Thymus (tissue), 14 donors: ENCODE results near the gene TPRX2. TPM values are rescaled to one million over a fixed set of nuclear protein-coding genes. Genes with fewer than 3 reads are reported as not detected.
"Not testable (repeated sequence)": the region's sequence is repeated elsewhere in the genome, so short reads cannot be mapped to it uniquely, and the experiment has no call there.

Experiments
- DNase-seq, 9 donors: peaks; one replicate each; pipeline ENCODE4 v3.0.0-alpha.2; 2013; ENCODE audit warnings: low spot score in 9 of 9, low read depth in 6 of 9, missing footprints in 1 of 9
- H3K27ac ChIP-seq, 2 donors: one replicate each; pipeline ENCODE4 v1.5.1; 2013; ENCODE audit warnings: control low read depth in 1 of 2, low read depth in 1 of 2, low read length in 1 of 2, mild to moderate bottlenecking in 1 of 2, moderate library complexity in 1 of 2
- H3K27me3 ChIP-seq, 2 donors: one replicate each; pipeline ENCODE4 v1.5.1; 2013; ENCODE audit warnings: low read length in 1 of 2; ENCODE audit not compliant: control insufficient read depth in 2 of 2, insufficient read depth in 1 of 2
- H3K36me3 ChIP-seq, 2 donors: one replicate each; pipeline ENCODE4 v1.5.1; 2013; ENCODE audit warnings: low read length in 1 of 2, mild to moderate bottlenecking in 1 of 2, moderate library complexity in 1 of 2; ENCODE audit not compliant: control insufficient read depth in 2 of 2, insufficient read depth in 2 of 2
- H3K4me1 ChIP-seq, 2 donors: one replicate each; pipeline ENCODE4 v1.5.1; 2013; ENCODE audit warnings: low read length in 2 of 2; ENCODE audit not compliant: control insufficient read depth in 2 of 2, insufficient read depth in 2 of 2
- H3K4me3 ChIP-seq, 2 donors: one replicate each; pipeline ENCODE4 v1.5.1; 2013; ENCODE audit warnings: low read length in 2 of 2, control low read depth in 1 of 2, mild to moderate bottlenecking in 1 of 2
- H3K9me3 ChIP-seq, 2 donors: one replicate each; pipeline ENCODE4 v1.5.1; 2013; ENCODE audit warnings: low read length in 1 of 2, mild to moderate bottlenecking in 1 of 2; ENCODE audit not compliant: control insufficient read depth in 2 of 2, insufficient read depth in 1 of 2
- WGBS: extraction: QIAGEN DNeasy Blood & Tissue Kit; methylation state at CpG from one replicate; pipeline ENCODE4 v1.1.7; 2013; 5-methylcytosine and 5-hydroxymethylcytosine counted together
- long read RNA-seq, 10 donors: transcript quantifications; one replicate each; lab custom pipeline, GENCODE V29; 2026
- polyA plus RNA-seq: library from polyadenylated mRNA; stranded (reverse); fragments of 200-250 nt; gene quantifications from one replicate; pipeline ENCODE4 v1.2.3, GENCODE V29; 2013
- total RNA-seq: library from RNA; stranded (reverse); fragments of 120-200 nt; gene quantifications from one replicate; pipeline ENCODE4 v1.2.4, GENCODE V29; 2013
- donor health status: healthy.

Gene TPRX2
- total RNA-seq (not detected), polyA plus RNA-seq (not detected)
- long read RNA-seq, donor 1, result 0 reads
- long read RNA-seq, donor 2, result 0 reads
- long read RNA-seq, donor 3, result 0 reads
- long read RNA-seq, donor 4, result 0 reads
- long read RNA-seq, donor 5, result 0 reads
- long read RNA-seq, donor 6, result 0 reads
- long read RNA-seq, donor 7, result 0 reads
- long read RNA-seq, donor 8, result 0 reads
- long read RNA-seq, donor 9, result 0 reads
- long read RNA-seq, donor 10, result 0 reads

GRCh38 chr19:47858646-47859285 lies at the start of gene TPRX2:
TSS of gene TPRX2 (plus strand) at chr19:47859235. CDS start at chr19:47859247, 12 bp downstream.
- not testable (repeated sequence) for H3K4me3 ChIP-seq, H3K9me3 ChIP-seq, H3K36me3 ChIP-seq, DNase-seq, H3K27ac ChIP-seq, H3K4me1 ChIP-seq
- WGBS, result 84% methylated on average over 9 of the region's 9 CpGs
- H3K27me3 ChIP-seq, result peaks cover 0 to 12% of the 10 kb centered on the region in 2 donors

- Histone ChIP-seq H3K27me3 (peaks cover 0 to 2% of the 10 kb centered on the region in 2 donors), H3K9me3 (no peaks in the 10 kb centered on the region), H3K4me3 (no peak overlapping the region), H3K4me1 (no peaks in the 10 kb centered on the region), H3K36me3 (no peaks in the 10 kb centered on the region), H3K27ac (no peak overlapping the region)
- DNase-seq, result peak in 8 of 9 donors; percentile 21 to 65 (median 42)
- WGBS, result 40% methylated on average over 17 of the region's 17 CpGs
These were observed 45.6 kb upstream of the TPRX2 start for GRCh38 chr19:47813304-47813994.

- Histone ChIP-seq H3K27ac (no peak overlapping the region), H3K4me1 (no peaks in the 10 kb centered on the region), H3K27me3 (peaks cover 0 to 2% of the 10 kb centered on the region in 2 donors), H3K4me3 (no peak overlapping the region), H3K36me3 (no peaks in the 10 kb centered on the region), H3K9me3 (no peaks in the 10 kb centered on the region)
- DNase-seq, result no peak
- WGBS, result 65% methylated on average over 7 of the region's 7 CpGs
These were observed 45.1 kb upstream of the TPRX2 start for GRCh38 chr19:47813995-47814328.

- WGBS, result 96% methylated on average over 8 of the region's 8 CpGs
- H3K27me3 ChIP-seq, result peaks cover 0 to 24% of the 10 kb centered on the region in 2 donors
- not testable (repeated sequence) for DNase-seq
These were observed 42.8 kb upstream of the TPRX2 start for GRCh38 chr19:47816270-47816669.

GRCh38 chr19:47818221-47818620 lies 40.8 kb upstream of the TPRX2 start:
- not testable (repeated sequence) for H3K27ac ChIP-seq, DNase-seq, H3K4me3 ChIP-seq, H3K36me3 ChIP-seq, H3K9me3 ChIP-seq, H3K4me1 ChIP-seq
- WGBS, result 98% methylated on average over 1 of the region's 1 CpG
- peaks cover 0 to 34% of the 10 kb centered on the region in 2 donors for H3K27me3 ChIP-seq

More at GRCh38 chr19:47816270-47816669, 42.8 kb upstream of the TPRX2 start:
- not testable (repeated sequence) for H3K9me3 ChIP-seq, H3K4me1 ChIP-seq, H3K4me3 ChIP-seq, H3K27ac ChIP-seq, H3K36me3 ChIP-seq

GRCh38 chr19:47819858-47820257 lies 39.2 kb upstream of the TPRX2 start:
- Histone ChIP-seq H3K4me3 (no peak overlapping the region), H3K27ac (no peak overlapping the region), H3K36me3 (no peaks in the 10 kb centered on the region), H3K4me1 (no peaks in the 10 kb centered on the region), H3K9me3 (no peaks in the 10 kb centered on the region), H3K27me3 (peaks cover 0 to 34% of the 10 kb centered on the region in 2 donors)
- DNase-seq, result no peak
- WGBS, result 23% methylated on average over 10 of the region's 10 CpGs

- H3K9me3 ChIP-seq, result no peaks in the 10 kb centered on the region
- no peaks in the 10 kb centered on the region for H3K4me1 ChIP-seq
- 78% methylated on average over 2 of the region's 2 CpGs for WGBS
- peaks cover 0 to 34% of the 10 kb centered on the region in 2 donors for H3K27me3 ChIP-seq
- no peak overlapping the region for H3K4me3 ChIP-seq
- no peak overlapping the region for H3K27ac ChIP-seq
- no peaks in the 10 kb centered on the region for H3K36me3 ChIP-seq
- DNase-seq, result no peak
These were observed 38.6 kb upstream of the TPRX2 start for GRCh38 chr19:47820410-47820809.

- 54% methylated on average over 15 of the region's 15 CpGs for WGBS
- Histone ChIP-seq H3K4me1 (no peaks in the 10 kb centered on the region), H3K27ac (no peak within 1 kb of the TSS), H3K36me3 (no peaks in the 10 kb centered on the region), H3K27me3 (peaks cover 0 to 34% of the 10 kb centered on the region in 2 donors), H3K4me3 (no peak within 1 kb of the TSS), H3K9me3 (no peaks in the 10 kb centered on the region)
- DNase-seq, result no peak
These were observed 37.5 kb upstream of the TPRX2 start, which contains the start of gene CRX for GRCh38 chr19:47821460-47822020. TSS of gene CRX (plus strand) at chr19:47821937. CDS start at chr19:47834444, 12,507 bp downstream.

GRCh38 chr19:47824396-47824795 lies 34.6 kb upstream of the TPRX2 start:
- Histone ChIP-seq H3K36me3 (no peaks in the 10 kb centered on the region), H3K27ac (no peak overlapping the region), H3K4me1 (no peaks in the 10 kb centered on the region), H3K27me3 (peaks cover 0 to 29% of the 10 kb centered on the region in 2 donors), H3K9me3 (no peaks in the 10 kb centered on the region), H3K4me3 (no peak overlapping the region)
- no peak for DNase-seq
- 90% methylated on average over 6 of the region's 6 CpGs for WGBS
